GM18502 (cell line): ENCODE measurements around the gene ADAMTS20.

ENCODE experiments used
- ATAC-seq: cut with Tn5 transposase; IDR thresholded peaks from one replicate; pipeline ENCODE4 v1.9.1; 2021; ENCODE audit warnings: mild to moderate bottlenecking; ENCODE audit not compliant: unreplicated experiment, poor library complexity

Gene ADAMTS20

GRCh38 chr12:43482311-43483085 lies 69.5 kb downstream of the ADAMTS20 start:
- no peak for ATAC-seq

- no peak for ATAC-seq
These were observed 71.4 kb downstream of the ADAMTS20 start for GRCh38 chr12:43480591-43480990.

GRCh38 chr12:43462741-43463140 lies 89.3 kb downstream of the ADAMTS20 start:
- ATAC-seq: no peak

GRCh38 chr12:43462080-43462479 lies 89.9 kb downstream of the ADAMTS20 start:
- no peak for ATAC-seq

DNA sequence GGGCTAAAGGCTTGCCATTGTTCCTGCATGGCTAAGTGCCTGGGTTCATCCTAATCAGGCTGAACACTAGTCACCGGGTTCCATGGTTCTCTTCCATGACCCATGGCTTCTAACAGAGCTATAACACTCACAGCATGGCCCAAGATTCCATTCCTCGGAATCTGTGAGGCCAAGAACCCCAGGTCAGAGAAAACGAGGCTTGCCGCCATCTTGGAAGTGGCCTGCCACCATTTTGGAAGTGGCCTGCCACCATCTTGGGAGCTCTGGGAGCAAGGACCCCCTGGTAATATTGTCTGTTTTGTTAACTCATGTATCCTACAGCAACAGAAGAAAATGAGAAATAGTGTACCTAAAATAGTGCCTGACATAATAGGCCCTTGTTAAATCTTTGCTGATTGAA lies 92.7 kb downstream of the ADAMTS20 start:
- no peak for ATAC-seq

GRCh38 chr12:43453761-43454160 lies 98.2 kb downstream of the ADAMTS20 start:
- no peak for ATAC-seq

- ATAC-seq: peak; percentile 89
These were observed 107.0 kb downstream of the ADAMTS20 start for GRCh38 chr12:43444940-43445564.

- ATAC-seq: no peak
These were observed 115.4 kb downstream of the ADAMTS20 start for GRCh38 chr12:43436597-43436996.

DNA sequence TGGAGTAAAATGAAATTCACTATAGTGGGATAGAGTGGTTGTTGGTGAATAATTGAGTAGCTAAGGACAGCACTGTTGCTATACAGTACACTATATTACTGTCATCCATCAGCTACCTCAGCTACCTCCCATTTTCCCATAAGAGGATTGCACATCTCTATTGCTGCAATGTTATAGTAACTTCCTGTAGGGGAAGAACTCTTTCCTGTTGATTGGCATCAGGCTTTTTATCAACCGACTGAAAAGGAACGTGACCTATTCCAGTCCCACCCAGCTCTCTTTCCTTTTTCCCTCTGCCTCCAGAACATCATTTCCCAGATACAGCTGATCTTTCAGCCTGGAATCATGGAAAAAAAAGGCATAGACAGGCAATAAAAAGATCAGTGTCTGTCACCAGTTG lies 117.4 kb downstream of the ADAMTS20 start:
- no peak for ATAC-seq

DNA sequence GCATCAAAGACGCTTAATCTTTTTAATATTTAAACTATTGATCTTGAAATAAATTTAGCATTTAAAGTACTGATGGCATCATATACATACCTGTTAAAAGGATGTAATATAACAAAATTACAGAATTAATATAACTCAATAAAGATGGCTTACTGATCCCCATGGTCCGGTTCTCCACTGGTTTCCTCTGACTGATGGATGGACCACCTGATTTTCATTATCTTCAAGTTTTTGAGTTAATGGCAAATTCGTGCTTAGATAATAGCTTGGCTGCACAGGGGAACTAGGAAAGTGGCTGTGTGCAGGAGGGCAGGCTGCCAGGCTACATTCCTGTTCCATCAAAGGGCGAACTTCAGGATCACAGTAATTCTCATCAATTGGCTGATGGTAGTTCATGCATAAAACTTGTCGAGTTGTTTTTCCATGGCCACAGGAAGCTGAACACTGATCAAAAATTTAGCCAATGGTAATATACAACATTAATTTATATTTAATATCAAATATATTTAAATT lies 123.9 kb downstream of the ADAMTS20 start:
- no peak for ATAC-seq

- ATAC-seq: no peak
These were observed 126.6 kb downstream of the ADAMTS20 start for GRCh38 chr12:43425361-43425760.

GRCh38 chr12:43416981-43417380 lies 135.0 kb downstream of the ADAMTS20 start:
- no peak for ATAC-seq

DNA sequence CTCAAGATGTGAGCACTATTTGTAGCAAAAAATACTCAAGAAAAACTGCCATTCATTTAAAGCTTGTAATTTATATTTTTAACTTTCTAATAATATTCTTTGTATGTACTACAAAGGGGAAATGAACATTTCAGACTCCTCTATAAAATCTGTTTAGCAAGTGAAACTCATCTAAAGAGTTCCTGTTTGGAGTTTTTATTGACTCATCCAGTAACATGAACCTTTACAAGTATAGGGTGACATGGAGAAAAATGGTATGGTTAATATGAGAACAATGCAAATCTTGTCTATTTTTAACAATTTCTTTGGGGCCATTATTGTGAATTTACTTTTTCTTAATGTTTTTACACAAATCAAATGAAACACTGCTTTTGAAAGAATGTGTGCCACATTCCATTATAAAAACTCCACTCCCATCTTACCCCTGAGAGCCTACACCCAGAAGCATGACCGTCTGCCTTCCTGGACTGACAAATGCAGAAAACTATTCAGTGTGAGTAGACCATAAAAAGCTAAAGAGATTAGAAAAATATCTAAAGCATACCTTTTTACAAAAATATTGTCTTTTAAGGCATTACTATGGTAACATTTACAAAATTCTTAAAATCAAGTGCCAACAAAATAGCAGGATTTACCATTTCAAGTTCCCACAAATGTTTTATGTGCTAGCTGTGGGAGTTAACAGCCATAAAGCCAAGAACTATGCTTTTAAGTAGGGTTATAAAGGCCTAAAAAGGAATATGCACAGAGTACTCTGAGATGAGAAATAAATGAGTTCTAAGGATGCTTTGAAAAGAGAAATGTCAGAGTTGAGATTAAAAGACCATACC lies 144.0 kb downstream of the ADAMTS20 start:
- peak; percentile 91 for ATAC-seq

DNA sequence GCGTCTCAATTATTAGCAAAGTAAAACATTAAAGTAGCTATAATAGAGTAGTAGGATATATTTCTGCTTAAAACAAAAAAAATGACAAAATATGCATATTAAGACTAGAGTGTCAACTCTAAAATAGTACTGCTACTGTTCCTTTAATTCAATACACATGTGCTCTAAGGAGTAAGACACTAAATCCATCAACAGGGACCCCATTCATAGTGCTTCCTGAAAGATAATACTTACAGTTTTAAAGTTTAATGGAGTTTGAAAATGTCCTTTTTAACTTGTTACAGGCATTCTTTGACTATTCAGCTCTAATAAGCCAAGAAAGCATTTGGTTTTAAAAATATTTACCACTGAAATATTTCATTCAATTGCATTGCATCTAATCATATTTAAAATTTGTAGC lies 145.2 kb downstream of the ADAMTS20 start:
- ATAC-seq: no peak

DNA sequence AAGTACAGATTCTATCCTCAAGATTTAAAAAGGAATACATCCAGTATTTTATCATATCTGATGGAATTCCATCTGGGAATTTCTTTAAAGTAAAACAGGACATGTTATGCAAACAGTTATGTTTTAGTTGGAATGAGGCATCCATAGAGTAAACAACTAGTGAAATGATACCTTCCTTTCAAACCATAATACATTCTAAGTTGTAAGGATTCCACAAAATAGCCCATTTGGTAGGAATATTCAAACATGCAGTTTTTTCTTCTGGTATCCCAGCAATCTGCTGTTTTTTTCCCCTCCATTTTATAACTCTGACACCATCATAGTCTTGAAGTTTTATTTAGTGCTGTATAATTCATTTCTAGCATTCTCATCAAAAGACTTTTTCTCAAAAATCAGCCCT lies 149.6 kb downstream of the ADAMTS20 start:
- no peak for ATAC-seq

GRCh38 chr12:43401096-43401495 lies 150.9 kb downstream of the ADAMTS20 start:
- no peak for ATAC-seq

- ATAC-seq: no peak
These were observed 155.3 kb downstream of the ADAMTS20 start for GRCh38 chr12:43396671-43397070.

- ATAC-seq: no peak
These were observed 159.9 kb downstream of the ADAMTS20 start for GRCh38 chr12:43392116-43392515.

GRCh38 chr12:43381879-43382278 lies 170.1 kb downstream of the ADAMTS20 start:
- ATAC-seq: no peak

- ATAC-seq: no peak
These were observed 173.6 kb downstream of the ADAMTS20 start for GRCh38 chr12:43378448-43378847.

GRCh38 chr12:43370263-43370662 lies 181.7 kb downstream of the ADAMTS20 start:
- ATAC-seq: no peak
